Lung (tissue), 13 donors: ENCODE results near the gene PRDX2. TPM values are rescaled to one million over a fixed set of nuclear protein-coding genes. Genes with fewer than 3 reads are reported as not detected.

Experiments used
- ATAC-seq: fragments of 200-7000 bp; cut with Tn5 transposase; one replicate; pipeline ENCODE4 v1.9.1; 2020; ENCODE audit warnings: moderate number of reproducible peaks; ENCODE audit not compliant: insufficient read depth, low FRiP score
- DNase-seq, 3 donors: peaks; one replicate each; pipeline ENCODE4 v3.0.0-alpha.2; 2013 to 2017
- H3K27ac ChIP-seq, 2 donors: one replicate each; pipeline ENCODE4 v1.5.1; 2013; ENCODE audit warnings: mild to moderate bottlenecking in 2 of 2, moderate library complexity in 2 of 2, control low read depth in 1 of 2, inconsistent platforms in 1 of 2, low read depth in 1 of 2, low read length in 1 of 2
- H3K27me3 ChIP-seq, 3 donors: one replicate each; pipeline ENCODE4 v1.5.1; 2013; ENCODE audit warnings: low read length in 2 of 3; ENCODE audit not compliant: control insufficient read depth in 3 of 3, insufficient read depth in 3 of 3
- H3K36me3 ChIP-seq, 4 donors: one replicate each; pipeline ENCODE4 v1.5.1; 2013; ENCODE audit warnings: low read length in 4 of 4, mild to moderate bottlenecking in 1 of 4, moderate library complexity in 1 of 4; ENCODE audit not compliant: control insufficient read depth in 4 of 4, insufficient read depth in 4 of 4
- H3K4me1 ChIP-seq, 5 donors: one replicate each; pipeline ENCODE4 v1.5.1; 2013; ENCODE audit warnings: low read length in 5 of 5, mild to moderate bottlenecking in 2 of 5, moderate library complexity in 1 of 5; ENCODE audit not compliant: control insufficient read depth in 5 of 5, insufficient read depth in 5 of 5
- H3K4me3 ChIP-seq: one replicate; pipeline ENCODE4 v1.5.1; 2013; ENCODE audit warnings: mild to moderate bottlenecking, control low read depth, moderate library complexity
- H3K9ac ChIP-seq, 2 donors: one replicate each; pipeline ENCODE4 v1.5.1; 2013; ENCODE audit warnings: low read length in 2 of 2, control low read depth in 1 of 2; ENCODE audit not compliant: insufficient read depth in 1 of 2
- H3K9me3 ChIP-seq, 4 donors: one replicate each; pipeline ENCODE4 v1.5.1; 2013; ENCODE audit warnings: low read length in 3 of 4, mild to moderate bottlenecking in 1 of 4, moderate library complexity in 1 of 4; ENCODE audit not compliant: control insufficient read depth in 4 of 4, insufficient read depth in 3 of 4
- WGBS, 2 donors: extraction: QIAGEN DNeasy Blood & Tissue Kit; methylation state at CpG; one replicate each; pipeline ENCODE4 v1.1.7; 2013; 5-methylcytosine and 5-hydroxymethylcytosine counted together
- polyA plus RNA-seq, 2 donors: library from polyadenylated mRNA; stranded (reverse); fragments of 200-250 nt; gene quantifications; one replicate each; pipeline ENCODE4 v1.2.1, GENCODE V29; 2013
- small RNA-seq: library from RNA; depleted of rRNA; stranded (forward); fragments of <200 nt; gene quantifications from one replicate; pipeline ENCODE3, GENCODE V24; 2014; ENCODE audit warnings: low replicate concordance
- total RNA-seq, 2 donors: library from RNA; depleted of rRNA in 1 of 2; stranded (reverse); fragments of >200 nt in 1 of 2; gene quantifications; one replicate each; pipeline ENCODE4 v1.2.1, GENCODE V29; 2014 to 2021
- TF ChIP-seq, protein P1 (sequence below): IDR thresholded peaks from 2 replicates; pipeline ENCODE4 v1.5.1; 2012; ENCODE audit warnings: mild to moderate bottlenecking; ENCODE audit errors: control extremely low read depth, extremely low read depth
- donor health status: control.
- donor health status: control.
- donor health status: Bipolar disorder and iron deficiency.
- donor health status: healthy.
- donor health status: DM: yes; HTN: yes; CAD: no.

Gene PRDX2
- total and polyA plus RNA-seq, 4 donors, result 132 to 196 (median 173) TPM

DNA sequence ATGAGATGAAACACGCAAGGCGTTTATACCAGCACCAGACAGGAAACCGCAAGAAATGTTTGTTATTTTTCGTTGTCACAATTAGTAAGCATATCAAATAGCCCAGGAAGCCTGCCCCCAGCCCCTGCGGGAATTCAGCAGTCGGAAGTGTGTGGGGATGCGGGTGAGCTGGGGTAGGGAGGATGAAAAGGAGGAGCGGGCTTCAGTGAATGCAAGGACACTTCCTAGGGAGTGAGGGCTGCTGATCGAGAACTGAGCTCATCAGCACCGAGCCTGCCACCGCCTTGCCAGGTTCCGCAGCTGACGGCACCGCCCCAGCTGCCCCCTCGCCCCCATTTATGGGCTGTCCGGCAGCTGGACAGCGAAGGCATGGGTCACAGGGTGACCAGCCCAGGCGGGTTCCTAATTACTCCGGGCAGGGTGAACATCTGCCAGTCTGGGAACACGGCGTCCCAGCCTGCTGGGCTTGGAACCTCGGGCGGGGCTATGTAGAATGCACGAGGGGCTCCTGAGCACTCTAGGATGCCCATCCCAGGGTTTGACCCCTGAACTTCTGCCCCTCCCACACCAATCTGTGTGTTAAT lies 51.6 kb downstream of the PRDX2 start:
- ATAC-seq, result no peak
- Histone ChIP-seq H3K27me3 (peaks cover 0 to 16% (median 6%) of the 10 kb centered on the region in 3 donors), H3K36me3 (peaks cover 5 to 24% (median 17%) of the 10 kb centered on the region in 4 donors), H3K9ac (no peak overlapping the region), H3K9me3 (peaks cover 0 to 11% (median 2%) of the 10 kb centered on the region in 4 donors), H3K4me1 (peaks cover 0 to 4% (median 0%) of the 10 kb centered on the region in 5 donors), H3K27ac (no peak overlapping the region), H3K4me3 (no peak overlapping the region)
- WGBS, 2 donors, result 36 to 37% methylated on average over 24 of the region's 24 CpGs
- TF ChIP-seq, protein P1, sequence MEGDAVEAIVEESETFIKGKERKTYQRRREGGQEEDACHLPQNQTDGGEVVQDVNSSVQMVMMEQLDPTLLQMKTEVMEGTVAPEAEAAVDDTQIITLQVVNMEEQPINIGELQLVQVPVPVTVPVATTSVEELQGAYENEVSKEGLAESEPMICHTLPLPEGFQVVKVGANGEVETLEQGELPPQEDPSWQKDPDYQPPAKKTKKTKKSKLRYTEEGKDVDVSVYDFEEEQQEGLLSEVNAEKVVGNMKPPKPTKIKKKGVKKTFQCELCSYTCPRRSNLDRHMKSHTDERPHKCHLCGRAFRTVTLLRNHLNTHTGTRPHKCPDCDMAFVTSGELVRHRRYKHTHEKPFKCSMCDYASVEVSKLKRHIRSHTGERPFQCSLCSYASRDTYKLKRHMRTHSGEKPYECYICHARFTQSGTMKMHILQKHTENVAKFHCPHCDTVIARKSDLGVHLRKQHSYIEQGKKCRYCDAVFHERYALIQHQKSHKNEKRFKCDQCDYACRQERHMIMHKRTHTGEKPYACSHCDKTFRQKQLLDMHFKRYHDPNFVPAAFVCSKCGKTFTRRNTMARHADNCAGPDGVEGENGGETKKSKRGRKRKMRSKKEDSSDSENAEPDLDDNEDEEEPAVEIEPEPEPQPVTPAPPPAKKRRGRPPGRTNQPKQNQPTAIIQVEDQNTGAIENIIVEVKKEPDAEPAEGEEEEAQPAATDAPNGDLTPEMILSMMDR, result no peak
- no peak for DNase-seq

DNA sequence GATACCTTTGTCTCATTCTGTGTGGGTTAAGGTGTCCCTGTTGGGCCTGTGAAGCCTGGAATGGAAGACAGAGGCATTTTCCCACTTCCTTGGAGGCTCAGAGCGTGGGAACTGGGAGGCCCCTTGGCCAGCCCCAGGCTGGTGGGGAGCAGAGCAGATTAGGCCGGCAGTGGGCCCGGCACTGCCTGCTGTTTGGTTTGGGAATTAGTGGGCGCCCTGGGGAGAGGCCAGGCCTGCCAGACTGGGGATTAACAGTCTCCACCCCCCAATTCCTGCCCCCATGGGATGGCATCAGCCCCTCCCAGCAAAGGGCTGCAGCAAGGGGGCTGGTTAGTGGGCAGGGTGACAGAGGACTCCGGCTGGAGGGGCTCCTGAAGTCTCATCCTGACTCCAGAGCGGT lies 53.1 kb downstream of the PRDX2 start:
- Histone ChIP-seq H3K36me3 (peaks cover 5 to 30% (median 17%) of the 10 kb centered on the region in 4 donors), H3K4me3 (no peak overlapping the region), H3K27ac (no peak overlapping the region), H3K4me1 (peaks cover 0 to 4% (median 0%) of the 10 kb centered on the region in 5 donors), H3K9ac (no peak overlapping the region), H3K27me3 (peaks cover 0 to 16% (median 6%) of the 10 kb centered on the region in 3 donors), H3K9me3 (peaks cover 0 to 11% (median 2%) of the 10 kb centered on the region in 4 donors)
- no peak for ATAC-seq
- TF ChIP-seq, protein P1, result no peak
- WGBS, 2 donors, result 76 to 90% methylated on average over 6 of the region's 6 CpGs
- DNase-seq, result no peak

Small RNAs within 50 kb of the gene (small RNA-seq; reads per million reads assigned to genes)
- gene MIR5684, result not detected

Other genes starting within 250 kb of the PRDX2 start
- 10 to 100 TPM in 1 of 2 donors, 1 to 10 TPM in 1; 7.7 to 10.4 TPM for gene ZNF490, start 191.0 kb downstream of the PRDX2 start, total RNA-seq
- under 1 TPM; 0.94 to 0.96 TPM for gene ZNF490, start 191.0 kb downstream of the PRDX2 start, polyA plus RNA-seq
- gene ZNF791, start 190.9 kb downstream of the PRDX2 start, total RNA-seq, result 10 to 100 TPM; 20.7 to 33.4 TPM
- 10 to 100 TPM in 1 of 2 donors, 1 to 10 TPM in 1; 5.5 to 10.1 TPM for gene ZNF791, start 190.9 kb downstream of the PRDX2 start, polyA plus RNA-seq
- 100 to 1,000 TPM in 1 of 2 donors, 10 to 100 TPM in 1; 38.7 to 160 TPM for gene MAN2B1, start 135.1 kb downstream of the PRDX2 start, total RNA-seq
- gene MAN2B1, start 135.1 kb downstream of the PRDX2 start, polyA plus RNA-seq, result 100 to 1,000 TPM in 1 of 2 donors, 10 to 100 TPM in 1; 93.2 to 118 TPM
- 10 to 100 TPM in 1 of 2 donors, 1 to 10 TPM in 1; 7.9 to 11.9 TPM for gene WDR83, start 135.0 kb downstream of the PRDX2 start, total RNA-seq
- 10 to 100 TPM; 11.8 to 15.8 TPM for gene WDR83, start 135.0 kb downstream of the PRDX2 start, polyA plus RNA-seq
- gene DHPS, start 119.9 kb downstream of the PRDX2 start, total RNA-seq, result 10 to 100 TPM; 65.0 to 78.8 TPM
- gene DHPS, start 119.9 kb downstream of the PRDX2 start, polyA plus RNA-seq, result 10 to 100 TPM; 70.7 to 80.8 TPM
- not detected for gene GNG14, start 113.8 kb downstream of the PRDX2 start, total RNA-seq
- not detected for gene GNG14, start 113.8 kb downstream of the PRDX2 start, polyA plus RNA-seq
- 10 to 100 TPM; 10.7 to 17.1 TPM for gene FBXW9, start 105.2 kb downstream of the PRDX2 start, total RNA-seq
- gene FBXW9, start 105.2 kb downstream of the PRDX2 start, polyA plus RNA-seq, result 10 to 100 TPM in 1 of 2 donors, 1 to 10 TPM in 1; 6.8 to 13.0 TPM
- 10 to 100 TPM; 54.7 to 63.0 TPM for gene TNPO2, start 77.9 kb downstream of the PRDX2 start, total RNA-seq
- gene TNPO2, start 77.9 kb downstream of the PRDX2 start, polyA plus RNA-seq, result 10 to 100 TPM; 29.5 to 31.5 TPM
- gene TRIR, start 67.1 kb downstream of the PRDX2 start, total RNA-seq, result 100 to 1,000 TPM in 1 of 2 donors, 10 to 100 TPM in 1; 77.2 to 144 TPM
- 100 to 1,000 TPM; 226 to 422 TPM for gene TRIR, start 67.1 kb downstream of the PRDX2 start, polyA plus RNA-seq
- gene GET3, start 64.3 kb downstream of the PRDX2 start, total RNA-seq, result 10 to 100 TPM; 33.4 to 75.0 TPM
- gene GET3, start 64.3 kb downstream of the PRDX2 start, polyA plus RNA-seq, result 100 to 1,000 TPM in 1 of 2 donors, 10 to 100 TPM in 1; 78.8 to 112 TPM
- not detected for gene BEST2, start 50.0 kb downstream of the PRDX2 start, total RNA-seq
- under 1 TPM in 1 of 2 donors, not detected in 1; 0.02 TPM for gene BEST2, start 50.0 kb downstream of the PRDX2 start, polyA plus RNA-seq
- 10 to 100 TPM; 46.9 to 67.4 TPM for gene HOOK2, start 26.2 kb downstream of the PRDX2 start, total RNA-seq
- 10 to 100 TPM; 39.8 to 54.3 TPM for gene HOOK2, start 26.2 kb downstream of the PRDX2 start, polyA plus RNA-seq
- 100 to 1,000 TPM; 121 to 205 TPM for gene JUNB, start 10.3 kb downstream of the PRDX2 start, total RNA-seq
- 100 to 1,000 TPM; 111 to 689 TPM for gene JUNB, start 10.3 kb downstream of the PRDX2 start, polyA plus RNA-seq
- 1 to 10 TPM; 1.8 to 2.2 TPM for gene THSD8, start 269 bp upstream of the PRDX2 start, total RNA-seq
- gene THSD8, start 269 bp upstream of the PRDX2 start, polyA plus RNA-seq, result 1 to 10 TPM in 1 of 2 donors, under 1 TPM in 1; 0.10 to 6.2 TPM
- gene RNASEH2A, start 4.8 kb upstream of the PRDX2 start, total RNA-seq, result 10 to 100 TPM in 1 of 2 donors, 1 to 10 TPM in 1; 7.5 to 16.1 TPM
- 10 to 100 TPM in 1 of 2 donors, 1 to 10 TPM in 1; 7.3 to 11.1 TPM for gene RNASEH2A, start 4.8 kb upstream of the PRDX2 start, polyA plus RNA-seq
- not detected for gene RTBDN, start 32.8 kb upstream of the PRDX2 start, total RNA-seq
- gene RTBDN, start 32.8 kb upstream of the PRDX2 start, polyA plus RNA-seq, result not detected
- gene MAST1, start 36.7 kb upstream of the PRDX2 start, total RNA-seq, result under 1 TPM; 0.55 to 0.88 TPM
- under 1 TPM; 0.08 to 0.26 TPM for gene MAST1, start 36.7 kb upstream of the PRDX2 start, polyA plus RNA-seq
- 10 to 100 TPM; 31.2 to 68.0 TPM for gene DNASE2, start 79.6 kb upstream of the PRDX2 start, total RNA-seq
- 10 to 100 TPM; 32.2 to 72.3 TPM for gene DNASE2, start 79.6 kb upstream of the PRDX2 start, polyA plus RNA-seq
- gene KLF1, start 85.4 kb upstream of the PRDX2 start, total RNA-seq, result 1 to 10 TPM in 1 of 2 donors, under 1 TPM in 1; 0.28 to 3.0 TPM
- gene KLF1, start 85.4 kb upstream of the PRDX2 start, polyA plus RNA-seq, result under 1 TPM; 0.26 to 0.61 TPM
- gene GCDH, start 89.4 kb upstream of the PRDX2 start, total RNA-seq, result 10 to 100 TPM; 24.0 to 31.3 TPM
- 10 to 100 TPM; 15.6 to 33.8 TPM for gene GCDH, start 89.4 kb upstream of the PRDX2 start, polyA plus RNA-seq
- gene SYCE2, start 117.5 kb upstream of the PRDX2 start, total RNA-seq, result not detected
- gene SYCE2, start 117.5 kb upstream of the PRDX2 start, polyA plus RNA-seq, result under 1 TPM; 0.13 to 0.28 TPM
- 10 to 100 TPM; 27.8 to 65.7 TPM for gene FARSA, start 131.9 kb upstream of the PRDX2 start, total RNA-seq
- gene FARSA, start 131.9 kb upstream of the PRDX2 start, polyA plus RNA-seq, result 10 to 100 TPM; 39.8 to 72.1 TPM
- gene CALR, start 136.8 kb upstream of the PRDX2 start, total RNA-seq, result 1,000 to 10,000 TPM in 1 of 2 donors, 100 to 1,000 TPM in 1; 479 to 1,551 TPM
- gene CALR, start 136.8 kb upstream of the PRDX2 start, polyA plus RNA-seq, result 1,000 to 10,000 TPM in 1 of 2 donors, 100 to 1,000 TPM in 1; 415 to 1,123 TPM
- 100 to 1,000 TPM in 1 of 2 donors, 10 to 100 TPM in 1; 79.7 to 122 TPM for gene RAD23A, start 144.1 kb upstream of the PRDX2 start, total RNA-seq
- gene RAD23A, start 144.1 kb upstream of the PRDX2 start, polyA plus RNA-seq, result 100 to 1,000 TPM; 112 to 186 TPM
- gene GADD45GIP1, start 155.4 kb upstream of the PRDX2 start, total RNA-seq, result 10 to 100 TPM; 14.9 to 22.6 TPM
- 10 to 100 TPM; 50.0 to 69.0 TPM for gene GADD45GIP1, start 155.4 kb upstream of the PRDX2 start, polyA plus RNA-seq
- gene DAND5, start 167.8 kb upstream of the PRDX2 start, total RNA-seq, result under 1 TPM; 0.20 to 0.25 TPM
- gene DAND5, start 167.8 kb upstream of the PRDX2 start, polyA plus RNA-seq, result under 1 TPM; 0.01 to 0.14 TPM
- gene NFIX, start 193.7 kb upstream of the PRDX2 start, total RNA-seq, result 100 to 1,000 TPM; 129 to 190 TPM
- gene NFIX, start 193.7 kb upstream of the PRDX2 start, polyA plus RNA-seq, result 10 to 100 TPM; 26.0 to 50.5 TPM